Natural killer cell (primary cell): ENCODE measurements around the gene ANK2. TPM values are rescaled to one million over a fixed set of nuclear protein-coding genes. Genes with fewer than 3 reads are reported as not detected.

ENCODE experiments used
- ATAC-seq, 3 donors: fragments of 150-1000 bp in 2 of 3; fragments of 200-7000 bp in 1 of 3; cut with Tn5 transposase; 1 replicate in 1 of 3; 2 replicates in 2 of 3; pipeline ENCODE4 v1.10.0; 2021; ENCODE audit warnings: mild to moderate bottlenecking in 2 of 3, moderate library complexity in 2 of 3
- DNase-seq, 2 donors: peaks; one replicate each; pipeline versions ENCODE4 v3.0.0 to v3.0.0-alpha.2; 2013 to 2021; ENCODE audit warnings: mixed read lengths in 1 of 2
- H3K27ac ChIP-seq: one replicate; pipeline ENCODE4 v1.5.1; 2013; ENCODE audit warnings: mild to moderate bottlenecking, low read length
- H3K27me3 ChIP-seq: one replicate; pipeline ENCODE4 v1.6.1; 2013; ENCODE audit warnings: low read length; ENCODE audit not compliant: control insufficient read depth, insufficient read depth
- H3K36me3 ChIP-seq: one replicate; pipeline ENCODE4 v1.6.1; 2013; ENCODE audit warnings: low read length; ENCODE audit not compliant: control insufficient read depth, insufficient read depth
- H3K4me1 ChIP-seq: one replicate; pipeline ENCODE4 v1.6.1; 2013; ENCODE audit warnings: low read length; ENCODE audit not compliant: control insufficient read depth, insufficient read depth
- H3K4me3 ChIP-seq: one replicate; pipeline ENCODE4 v1.5.1; 2013; ENCODE audit warnings: low read length
- H3K9me3 ChIP-seq: one replicate; pipeline ENCODE4 v1.6.1; 2013; ENCODE audit warnings: low read length; ENCODE audit not compliant: control insufficient read depth, insufficient read depth
- H3K27ac Mint-ChIP-seq, 2 donors: one replicate each; pipeline ENCODE4 v1.8.0; 2022; ENCODE audit warnings: mild to moderate bottlenecking in 2 of 2, mixed read lengths in 2 of 2, moderate library complexity in 1 of 2
- H3K27me3 Mint-ChIP-seq, 2 donors: one replicate each; pipeline ENCODE4 v1.8.0; 2022; ENCODE audit warnings: low read depth in 2 of 2, mixed read lengths in 2 of 2
- H3K36me3 Mint-ChIP-seq: one replicate; pipeline ENCODE4 v1.8.0; 2022; ENCODE audit warnings: mixed read lengths
- H3K4me1 Mint-ChIP-seq, 2 donors: one replicate each; pipeline ENCODE4 v1.8.0; 2022; ENCODE audit warnings: mixed read lengths in 2 of 2
- H3K4me3 Mint-ChIP-seq: one replicate; pipeline ENCODE4 v1.8.0; 2022; ENCODE audit warnings: mild to moderate bottlenecking, moderate library complexity, mixed read lengths
- H3K9me3 Mint-ChIP-seq, 2 donors: one replicate each; pipeline ENCODE4 v1.8.0; 2022; ENCODE audit warnings: mixed read lengths in 2 of 2
- WGBS: methylation state at CpG from one replicate; pipeline ENCODE4 v1.1.7; 2013; ENCODE audit warnings: missing lambda C conversion rate; ENCODE audit not compliant: insufficient coverage; 5-methylcytosine and 5-hydroxymethylcytosine counted together
- intact Hi-C: fragments of 100-400 bp; cut with micrococcal nuclease; formaldehyde crosslinking; loops from one replicate; pipeline ENCODE4 v1.14.2; 2022
- total RNA-seq, 4 donors: library from RNA; stranded (reverse); fragments of 120-200 nt in 1 of 4; gene quantifications; one replicate each; pipeline versions ENCODE4 v1.2.3 to v1.2.4, GENCODE V29; 2013 to 2022
- TF ChIP-seq, protein P1 (sequence below): fragments of 200-600 bp; IDR thresholded peaks from one replicate; pipeline ENCODE4 v1.8.0; 2022; ENCODE audit warnings: antibody characterized with exemption

The ANK2 gene
- total RNA-seq, 3 donors from 2014 or later (not counting 1 experiment from before 2014, with no cell fraction given): 0.05 TPM; not detected in 2

DNA sequence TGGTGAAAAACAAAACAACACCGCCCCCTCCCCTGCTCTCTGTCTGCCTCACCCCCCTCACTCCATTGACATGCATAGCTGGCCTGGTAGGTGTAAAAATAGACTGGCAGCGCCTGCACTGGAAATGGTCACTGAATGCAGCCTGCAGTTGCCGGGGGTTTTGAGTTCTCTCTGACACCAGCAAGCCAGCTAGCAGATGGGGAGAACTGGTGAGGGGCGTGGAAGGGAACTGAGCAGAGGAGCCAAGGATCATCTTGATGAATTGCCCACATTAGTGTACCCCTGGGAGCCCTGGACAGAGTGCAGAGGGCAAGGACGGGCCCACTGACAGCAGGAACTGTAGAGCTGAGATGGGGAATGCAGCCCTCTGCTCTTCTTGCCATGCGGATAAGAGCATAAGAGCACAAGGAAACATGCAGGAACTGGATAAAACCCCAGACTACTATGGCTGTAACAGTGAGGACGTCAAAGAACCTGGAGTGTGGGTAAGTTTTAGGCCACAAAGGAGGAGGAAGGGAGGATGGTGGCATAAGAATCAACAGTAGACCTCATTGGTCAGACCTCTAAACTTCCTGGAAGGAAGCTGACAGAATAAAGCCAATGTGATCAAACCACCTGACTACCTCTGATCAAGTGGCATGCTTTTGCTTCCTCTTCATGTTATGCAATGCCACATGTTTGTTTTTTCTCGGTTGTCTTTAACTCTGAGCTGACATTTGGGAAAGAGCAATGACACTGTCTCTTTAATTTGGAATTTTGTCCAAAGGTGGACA is 96.3 kb downstream of the ANK2 start:
- Mint-ChIP-seq H3K27me3 (no peaks in the 10 kb centered on the region), H3K4me3 (no peak overlapping the region), H3K4me1 (peaks cover 4 to 5% of the 10 kb centered on the region in 2 donors), H3K36me3 (no peaks in the 10 kb centered on the region), H3K9me3 (peaks cover 2% of the 10 kb centered on the region in 2 donors), H3K27ac (no peak overlapping the region)
- WGBS: 80% methylated on average over 8 of the region's 8 CpGs
- Histone ChIP-seq H3K9me3 (no peaks in the 10 kb centered on the region), H3K4me1 (no peaks in the 10 kb centered on the region), H3K27me3 (no peaks in the 10 kb centered on the region), H3K36me3 (no peaks in the 10 kb centered on the region), H3K27ac (no peak overlapping the region), H3K4me3 (no peak overlapping the region)
- ATAC-seq: no peak
- TF ChIP-seq, protein P1, sequence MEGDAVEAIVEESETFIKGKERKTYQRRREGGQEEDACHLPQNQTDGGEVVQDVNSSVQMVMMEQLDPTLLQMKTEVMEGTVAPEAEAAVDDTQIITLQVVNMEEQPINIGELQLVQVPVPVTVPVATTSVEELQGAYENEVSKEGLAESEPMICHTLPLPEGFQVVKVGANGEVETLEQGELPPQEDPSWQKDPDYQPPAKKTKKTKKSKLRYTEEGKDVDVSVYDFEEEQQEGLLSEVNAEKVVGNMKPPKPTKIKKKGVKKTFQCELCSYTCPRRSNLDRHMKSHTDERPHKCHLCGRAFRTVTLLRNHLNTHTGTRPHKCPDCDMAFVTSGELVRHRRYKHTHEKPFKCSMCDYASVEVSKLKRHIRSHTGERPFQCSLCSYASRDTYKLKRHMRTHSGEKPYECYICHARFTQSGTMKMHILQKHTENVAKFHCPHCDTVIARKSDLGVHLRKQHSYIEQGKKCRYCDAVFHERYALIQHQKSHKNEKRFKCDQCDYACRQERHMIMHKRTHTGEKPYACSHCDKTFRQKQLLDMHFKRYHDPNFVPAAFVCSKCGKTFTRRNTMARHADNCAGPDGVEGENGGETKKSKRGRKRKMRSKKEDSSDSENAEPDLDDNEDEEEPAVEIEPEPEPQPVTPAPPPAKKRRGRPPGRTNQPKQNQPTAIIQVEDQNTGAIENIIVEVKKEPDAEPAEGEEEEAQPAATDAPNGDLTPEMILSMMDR: no peak
- no peak for DNase-seq
- intact Hi-C loops: no loop called here

DNA sequence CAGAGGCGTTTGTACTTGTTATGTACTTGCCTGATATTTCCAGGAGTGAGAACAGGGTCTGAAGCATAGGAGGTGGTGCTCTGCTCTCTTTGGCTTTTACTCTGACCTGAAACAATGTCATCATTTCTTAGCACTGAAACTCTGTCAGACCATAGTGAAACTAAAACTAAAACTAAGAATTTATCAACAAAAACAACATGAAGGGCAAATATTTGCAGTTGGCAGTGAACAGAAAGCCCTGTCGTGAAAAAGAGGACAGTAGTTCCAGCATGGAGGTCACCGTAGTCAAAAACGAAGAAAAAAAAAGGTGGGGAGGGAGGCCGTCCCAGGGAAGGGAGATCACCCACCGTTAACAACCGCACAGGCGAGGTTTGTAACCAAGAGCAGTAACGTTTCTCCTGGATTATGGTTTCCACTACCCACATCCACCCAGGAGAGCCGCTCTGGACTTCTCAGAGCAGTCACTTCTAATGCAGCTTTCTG is 97.5 kb downstream of the ANK2 start:
- peak overlapping the region; percentile 67 to 72 for H3K27ac Mint-ChIP-seq
- ATAC-seq: peak in 1 of 3 donors; percentile 45

DNA sequence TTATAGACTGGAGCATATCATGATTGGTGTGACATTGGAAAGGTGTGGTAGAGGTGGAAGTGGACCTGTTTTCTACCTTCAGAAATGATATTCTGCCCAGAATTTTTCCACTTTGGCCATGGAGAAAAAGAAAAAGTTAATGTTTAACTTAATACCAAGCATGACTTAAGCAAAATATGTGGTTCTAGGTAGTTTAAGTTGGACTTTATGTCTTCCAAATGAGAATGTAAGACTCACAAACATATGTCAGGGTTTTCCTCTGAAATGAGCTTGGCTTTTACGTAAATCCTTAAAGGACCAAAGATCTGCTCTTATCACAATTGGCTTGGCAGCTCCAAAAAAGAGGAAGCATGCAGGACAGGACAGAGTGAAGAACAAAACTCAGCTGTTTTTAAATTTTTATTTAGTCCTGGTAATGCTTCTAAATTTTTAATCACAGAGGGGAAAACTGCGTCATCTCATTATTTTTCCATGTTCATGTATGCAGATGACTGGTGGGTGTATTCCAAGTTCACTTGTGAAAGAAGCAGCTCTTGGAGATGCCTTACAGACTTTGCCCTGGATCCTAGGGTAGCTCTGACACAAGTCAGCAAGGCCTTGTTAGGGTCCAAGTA is 98.2 kb downstream of the ANK2 start:
- no peak overlapping the region for H3K4me3 Mint-ChIP-seq
- no peak overlapping the region for H3K27ac Mint-ChIP-seq
- no peaks in the 10 kb centered on the region for H3K9me3 ChIP-seq
- no peaks in the 10 kb centered on the region for H3K4me1 ChIP-seq
- ATAC-seq (no peak), DNase-seq (no peak)
- no peak overlapping the region for H3K4me3 ChIP-seq
- peaks cover 4 to 5% of the 10 kb centered on the region in 2 donors for H3K4me1 Mint-ChIP-seq
- H3K27ac ChIP-seq: no peak overlapping the region
- intact Hi-C loops: no loop called here
- H3K36me3 ChIP-seq: no peaks in the 10 kb centered on the region
- no peaks in the 10 kb centered on the region for H3K27me3 ChIP-seq
- H3K9me3 Mint-ChIP-seq: peaks cover 2% of the 10 kb centered on the region in 2 donors
- WGBS: 83% methylated on average over 1 of the region's 2 CpGs
- TF ChIP-seq, protein P1: no peak
- no peaks in the 10 kb centered on the region for H3K36me3 Mint-ChIP-seq
- H3K27me3 Mint-ChIP-seq: no peaks in the 10 kb centered on the region

More for the DNA sequence above, 97.5 kb downstream of the ANK2 start:
- H3K27ac ChIP-seq: no peak overlapping the region
- Mint-ChIP-seq H3K9me3 (peaks cover 2% of the 10 kb centered on the region in 2 donors), H3K36me3 (no peaks in the 10 kb centered on the region), H3K27me3 (no peaks in the 10 kb centered on the region), H3K4me1 (peaks cover 4 to 5% of the 10 kb centered on the region in 2 donors), H3K4me3 (peak overlapping the region; percentile 76)
- no peak for DNase-seq
- WGBS: 76% methylated on average over 9 of the region's 10 CpGs
- no peak overlapping the region for H3K4me3 ChIP-seq
- H3K4me1 ChIP-seq: no peaks in the 10 kb centered on the region
- intact Hi-C loops: no loop called here
- H3K36me3 ChIP-seq: no peaks in the 10 kb centered on the region
- H3K27me3 ChIP-seq: no peaks in the 10 kb centered on the region
- H3K9me3 ChIP-seq: no peaks in the 10 kb centered on the region
- TF ChIP-seq, protein P1: no peak
